Measurements from ENCODE around the gene ABTB2.

DNA sequence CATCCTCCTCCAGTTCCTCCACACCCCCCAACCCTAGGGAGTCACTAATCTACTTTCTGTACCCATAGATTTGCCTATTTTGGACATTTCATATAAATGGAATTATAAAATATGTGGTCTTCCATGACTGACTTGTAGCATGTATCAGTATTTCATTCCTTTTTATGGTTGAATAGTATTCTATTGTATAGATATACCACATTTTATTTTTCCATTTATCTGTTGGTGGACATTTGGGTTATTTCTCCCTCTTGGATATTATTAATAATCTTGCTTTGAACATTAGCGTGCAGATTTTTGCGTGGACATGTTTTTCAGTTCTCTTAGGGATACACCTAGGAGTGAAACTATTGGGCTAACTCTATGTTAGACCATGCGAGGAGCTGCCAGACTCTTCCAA is 229.0 kb downstream of the ABTB2 start:
- no peak for TF ChIP-seq POLR2A (IDR thresholded peaks at IDR 0.05)
- TF ChIP-seq, protein P1, sequence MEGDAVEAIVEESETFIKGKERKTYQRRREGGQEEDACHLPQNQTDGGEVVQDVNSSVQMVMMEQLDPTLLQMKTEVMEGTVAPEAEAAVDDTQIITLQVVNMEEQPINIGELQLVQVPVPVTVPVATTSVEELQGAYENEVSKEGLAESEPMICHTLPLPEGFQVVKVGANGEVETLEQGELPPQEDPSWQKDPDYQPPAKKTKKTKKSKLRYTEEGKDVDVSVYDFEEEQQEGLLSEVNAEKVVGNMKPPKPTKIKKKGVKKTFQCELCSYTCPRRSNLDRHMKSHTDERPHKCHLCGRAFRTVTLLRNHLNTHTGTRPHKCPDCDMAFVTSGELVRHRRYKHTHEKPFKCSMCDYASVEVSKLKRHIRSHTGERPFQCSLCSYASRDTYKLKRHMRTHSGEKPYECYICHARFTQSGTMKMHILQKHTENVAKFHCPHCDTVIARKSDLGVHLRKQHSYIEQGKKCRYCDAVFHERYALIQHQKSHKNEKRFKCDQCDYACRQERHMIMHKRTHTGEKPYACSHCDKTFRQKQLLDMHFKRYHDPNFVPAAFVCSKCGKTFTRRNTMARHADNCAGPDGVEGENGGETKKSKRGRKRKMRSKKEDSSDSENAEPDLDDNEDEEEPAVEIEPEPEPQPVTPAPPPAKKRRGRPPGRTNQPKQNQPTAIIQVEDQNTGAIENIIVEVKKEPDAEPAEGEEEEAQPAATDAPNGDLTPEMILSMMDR (IDR thresholded peaks at IDR 0.05): no peak

Measured in body of pancreas (tissue), 4 donors.